H9 (cell line): ENCODE measurements around the gene AGBL4. TPM values are rescaled to one million over a fixed set of nuclear protein-coding genes. Genes with fewer than 3 reads are reported as not detected.

ENCODE experiments used
- DNase-seq: peaks from one replicate; pipeline ENCODE4 v3.0.0-alpha.2; 2017
- H2AFZ ChIP-seq: one replicate; pipeline ENCODE4 v1.6.1; 2013; ENCODE audit warnings: mild to moderate bottlenecking, low read length, control low read depth, moderate library complexity
- H2AK5ac ChIP-seq: 2 replicates; pipeline ENCODE4 v1.6.1; 2013; ENCODE audit warnings: low read length, control low read depth, mixed read lengths; ENCODE audit not compliant: insufficient read length
- H2BK120ac ChIP-seq: one replicate; pipeline ENCODE4 v1.6.1; 2013; ENCODE audit warnings: low read depth, mild to moderate bottlenecking, low read length, control low read depth, inconsistent platforms; ENCODE audit not compliant: poor library complexity, severe bottlenecking
- H2BK12ac ChIP-seq: 2 replicates; pipeline ENCODE4 v1.6.1; 2013; ENCODE audit warnings: low read length, control low read depth, mixed read lengths, low read depth; ENCODE audit not compliant: insufficient read length
- H2BK15ac ChIP-seq: 2 replicates; pipeline ENCODE4 v1.6.1; 2013; ENCODE audit warnings: low read depth, low read length, control low read depth
- H2BK20ac ChIP-seq: one replicate; pipeline ENCODE4 v1.6.1; 2013; ENCODE audit warnings: low read depth, mild to moderate bottlenecking, low read length, control low read depth, inconsistent platforms; ENCODE audit not compliant: poor library complexity, severe bottlenecking
- H2BK5ac ChIP-seq: 2 replicates; pipeline ENCODE4 v1.6.1; 2013; ENCODE audit warnings: low read length, control low read depth, mixed read lengths; ENCODE audit not compliant: insufficient read length
- H3K14ac ChIP-seq: 2 replicates; pipeline ENCODE4 v1.6.1; 2013; ENCODE audit warnings: low read length, control low read depth; ENCODE audit not compliant: insufficient read depth
- H3K18ac ChIP-seq: 2 replicates; pipeline ENCODE4 v1.6.1; 2013; ENCODE audit warnings: low read depth, mild to moderate bottlenecking, mixed read lengths, low read length, control low read depth; ENCODE audit not compliant: insufficient read length
- H3K23ac ChIP-seq: 2 replicates; pipeline ENCODE4 v1.6.1; 2013; ENCODE audit warnings: low read length, control low read depth, mixed read lengths, low read depth; ENCODE audit not compliant: insufficient read length
- H3K23me2 ChIP-seq: 2 replicates; pipeline ENCODE4 v1.6.1; 2013; ENCODE audit warnings: low read depth, mild to moderate bottlenecking, mixed read lengths, low read length, control low read depth; ENCODE audit not compliant: insufficient read length, poor library complexity, severe bottlenecking
- H3K27ac ChIP-seq: 2 replicates; pipeline ENCODE4 v1.5.1; 2013; ENCODE audit warnings: low read length, control low read depth, mixed read lengths, low read depth; ENCODE audit not compliant: insufficient read length
- H3K27me3 ChIP-seq: 2 replicates; pipeline ENCODE4 v1.6.1; 2013; ENCODE audit warnings: low read length, control low read depth, inconsistent platforms; ENCODE audit not compliant: insufficient read depth
- H3K4ac ChIP-seq: 2 replicates; pipeline ENCODE4 v1.6.1; 2013; ENCODE audit warnings: low read depth, mild to moderate bottlenecking, control low read depth, inconsistent platforms, low read length, moderate library complexity
- H3K4me1 ChIP-seq: 2 replicates; pipeline ENCODE4 v1.6.1; 2013; ENCODE audit warnings: low read length, control low read depth, inconsistent platforms; ENCODE audit not compliant: insufficient read depth
- H3K4me2 ChIP-seq: 2 replicates; pipeline ENCODE4 v1.6.1; 2013; ENCODE audit warnings: low read length, control low read depth, mixed read lengths; ENCODE audit not compliant: insufficient read length, insufficient read depth
- H3K56ac ChIP-seq: 2 replicates; pipeline ENCODE4 v1.6.1; 2013; ENCODE audit warnings: low read depth, mild to moderate bottlenecking, mixed read lengths, low read length, control low read depth; ENCODE audit not compliant: insufficient read length
- H3K79me1 ChIP-seq: 2 replicates; pipeline ENCODE4 v1.6.1; 2013; ENCODE audit warnings: low read depth, mild to moderate bottlenecking, moderate library complexity, low read length, control low read depth, inconsistent platforms; ENCODE audit not compliant: insufficient read depth, poor library complexity, severe bottlenecking
- H3K79me2 ChIP-seq: 2 replicates; pipeline ENCODE4 v1.6.1; 2013; ENCODE audit warnings: low read length, control low read depth, inconsistent platforms; ENCODE audit not compliant: insufficient read depth
- H3K9ac ChIP-seq: 2 replicates; pipeline ENCODE4 v1.6.1; 2013; ENCODE audit warnings: low read length, control low read depth, mixed read lengths; ENCODE audit not compliant: insufficient read length; ENCODE audit errors: extremely low read depth
- H3K9me3 ChIP-seq: one replicate; pipeline ENCODE4 v1.6.1; 2013; ENCODE audit warnings: low read depth, low read length, inconsistent platforms; ENCODE audit not compliant: control insufficient read depth
- H3T11ph ChIP-seq: one replicate; pipeline ENCODE4 v1.6.1; 2013; ENCODE audit warnings: mild to moderate bottlenecking, low read length, control low read depth, inconsistent platforms
- H4K20me1 ChIP-seq: one replicate; pipeline ENCODE4 v1.6.1; 2013; ENCODE audit not compliant: control insufficient read depth, insufficient read length, insufficient read depth
- H4K5ac ChIP-seq: 2 replicates; pipeline ENCODE4 v1.6.1; 2013; ENCODE audit warnings: low read depth, mild to moderate bottlenecking, mixed read lengths, low read length, control low read depth; ENCODE audit not compliant: insufficient read length
- H4K8ac ChIP-seq: replicated peaks from 2 replicates; pipeline ENCODE4 v1.6.1; 2013; ENCODE audit warnings: low read length, control low read depth, mixed read lengths, low read depth; ENCODE audit not compliant: insufficient read length
- H4K91ac ChIP-seq: 2 replicates; pipeline ENCODE4 v1.6.1; 2013; ENCODE audit warnings: low read depth, mild to moderate bottlenecking, moderate library complexity, mixed read lengths, low read length, control low read depth; ENCODE audit not compliant: insufficient read length
- H3K27ac Mint-ChIP-seq, 3 experiments: 2 replicates in 2 of 3; 3 replicates in 1 of 3; pipeline ENCODE4 v1.8.0; 2020 to 2021; ENCODE audit warnings: mixed read lengths in 3 of 3, mild to moderate bottlenecking in 1 of 3, moderate library complexity in 1 of 3
- H3K27me3 Mint-ChIP-seq: 2 replicates; pipeline ENCODE4 v1.8.0; 2021; ENCODE audit warnings: low read depth, mild to moderate bottlenecking, moderate library complexity, mixed read lengths
- H3K36me3 Mint-ChIP-seq, 3 experiments: 2 replicates in 2 of 3; 3 replicates in 1 of 3; pipeline ENCODE4 v1.8.0; 2020 to 2021; ENCODE audit warnings: low read depth in 3 of 3, mixed read lengths in 3 of 3; ENCODE audit not compliant: insufficient read depth in 1 of 3
- H3K4me1 Mint-ChIP-seq, 2 experiments: 2 replicates each; pipeline ENCODE4 v1.8.0; 2020; ENCODE audit warnings: mixed read lengths in 2 of 2
- H3K4me3 Mint-ChIP-seq, 2 experiments: 2 replicates in 1 of 2; 3 replicates in 1 of 2; pipeline ENCODE4 v1.8.0; 2020 to 2021; ENCODE audit warnings: mild to moderate bottlenecking in 2 of 2, mixed read lengths in 2 of 2, moderate library complexity in 1 of 2
- H3K9me3 Mint-ChIP-seq, 2 experiments: 2 replicates in 1 of 2; 3 replicates in 1 of 2; pipeline ENCODE4 v1.8.0; 2020; ENCODE audit warnings: mild to moderate bottlenecking in 2 of 2, mixed read lengths in 2 of 2, moderate library complexity in 1 of 2
- WGBS: extraction: QIAGEN DNeasy Blood & Tissue Kit; methylation state at CpG from one replicate; pipeline ENCODE4 v1.1.7; 2013; ENCODE audit warnings: missing lambda C conversion rate, low lambda C conversion rate, mixed read lengths; ENCODE audit not compliant: insufficient read length; ENCODE audit errors: extremely low coverage; 5-methylcytosine and 5-hydroxymethylcytosine counted together
- total RNA-seq: library from RNA; stranded (reverse); gene quantifications from 2 replicates; pipeline ENCODE4 v1.2.1, GENCODE V29; 2021
- TF ChIP-seq, protein P1 (sequence below): fragments of 200-600 bp; sonication (generic); conservative IDR thresholded peaks from 3 replicates; pipeline ENCODE4 v1.8.0; 2021; ENCODE audit warnings: antibody characterized with exemption, mild to moderate bottlenecking

Gene AGBL4
- total RNA-seq, 1 experiment from 2014 or later = not detected

DNA sequence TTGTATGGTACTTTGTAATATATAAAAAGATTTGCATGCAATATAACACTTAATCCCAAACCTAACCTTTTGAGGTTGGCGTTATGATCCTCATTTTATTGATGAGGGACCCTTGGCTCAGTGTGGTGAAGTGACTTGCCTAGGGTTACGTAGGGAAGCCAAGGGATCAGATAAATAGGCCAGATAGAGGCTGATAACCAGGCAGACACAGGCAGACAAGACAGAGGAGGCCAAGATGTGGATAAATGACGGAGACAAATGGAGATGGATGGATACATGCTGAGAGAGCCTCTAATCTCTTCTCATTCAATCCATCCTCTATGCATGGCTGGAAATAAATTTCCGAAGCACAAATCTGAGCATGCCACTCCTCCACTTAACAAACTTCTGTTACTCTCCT lies 1414.9 kb downstream of the AGBL4 start:
- H4K5ac ChIP-seq = no peak overlapping the region
- no peaks in the 10 kb centered on the region for H4K20me1 ChIP-seq
- no peak overlapping the region for H4K91ac ChIP-seq
- H3K27ac Mint-ChIP-seq = no peak overlapping the region
- peaks cover 6% of the 10 kb centered on the region for H3K27me3 Mint-ChIP-seq
- no peak overlapping the region for H3T11ph ChIP-seq
- H3K56ac ChIP-seq = no peak overlapping the region
- H3K14ac ChIP-seq = no peak overlapping the region
- H3K4me1 Mint-ChIP-seq = no peaks in the 10 kb centered on the region
- no peaks in the 10 kb centered on the region for H3K79me2 ChIP-seq
- no peaks in the 10 kb centered on the region for H3K79me1 ChIP-seq
- no peak overlapping the region for H4K8ac ChIP-seq
- no peaks in the 10 kb centered on the region for H3K9me3 ChIP-seq
- H3K27me3 ChIP-seq = no peaks in the 10 kb centered on the region
- no peak overlapping the region for H3K9ac ChIP-seq
- H3K23ac ChIP-seq = no peak overlapping the region
- H3K4me3 Mint-ChIP-seq = no peak overlapping the region
- no peak for DNase-seq
- no peak overlapping the region for H2BK120ac ChIP-seq
- no peak overlapping the region for H2AK5ac ChIP-seq
- TF ChIP-seq, protein P1, sequence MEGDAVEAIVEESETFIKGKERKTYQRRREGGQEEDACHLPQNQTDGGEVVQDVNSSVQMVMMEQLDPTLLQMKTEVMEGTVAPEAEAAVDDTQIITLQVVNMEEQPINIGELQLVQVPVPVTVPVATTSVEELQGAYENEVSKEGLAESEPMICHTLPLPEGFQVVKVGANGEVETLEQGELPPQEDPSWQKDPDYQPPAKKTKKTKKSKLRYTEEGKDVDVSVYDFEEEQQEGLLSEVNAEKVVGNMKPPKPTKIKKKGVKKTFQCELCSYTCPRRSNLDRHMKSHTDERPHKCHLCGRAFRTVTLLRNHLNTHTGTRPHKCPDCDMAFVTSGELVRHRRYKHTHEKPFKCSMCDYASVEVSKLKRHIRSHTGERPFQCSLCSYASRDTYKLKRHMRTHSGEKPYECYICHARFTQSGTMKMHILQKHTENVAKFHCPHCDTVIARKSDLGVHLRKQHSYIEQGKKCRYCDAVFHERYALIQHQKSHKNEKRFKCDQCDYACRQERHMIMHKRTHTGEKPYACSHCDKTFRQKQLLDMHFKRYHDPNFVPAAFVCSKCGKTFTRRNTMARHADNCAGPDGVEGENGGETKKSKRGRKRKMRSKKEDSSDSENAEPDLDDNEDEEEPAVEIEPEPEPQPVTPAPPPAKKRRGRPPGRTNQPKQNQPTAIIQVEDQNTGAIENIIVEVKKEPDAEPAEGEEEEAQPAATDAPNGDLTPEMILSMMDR = no peak
- H3K4ac ChIP-seq = no peak overlapping the region
- H3K4me2 ChIP-seq = no peak overlapping the region
- H2BK15ac ChIP-seq = no peak overlapping the region
- no peak overlapping the region for H3K18ac ChIP-seq
- no peak overlapping the region for H2BK20ac ChIP-seq
- H3K4me1 ChIP-seq = no peaks in the 10 kb centered on the region
- no CpG with 5 or more reads among the region's 4 CpGs for WGBS
- no peaks in the 10 kb centered on the region for H3K36me3 Mint-ChIP-seq
- no peak overlapping the region for H2BK12ac ChIP-seq
- H2BK5ac ChIP-seq = no peak overlapping the region
- H3K9me3 Mint-ChIP-seq = no peaks in the 10 kb centered on the region
- H3K27ac ChIP-seq = no peak overlapping the region
- H3K23me2 ChIP-seq = no peaks in the 10 kb centered on the region
- no peak overlapping the region for H2AFZ ChIP-seq
